Heart left ventricle (tissue), 16 donors: ENCODE measurements around the gene OR2V1. TPM values are rescaled to one million over a fixed set of nuclear protein-coding genes. Genes with fewer than 3 reads are reported as not detected.
"Not testable (repeated sequence)": the region's sequence is repeated elsewhere in the genome, so short reads cannot be mapped to it uniquely, and the experiment has no call there.

ENCODE experiments used
- ATAC-seq, 4 donors: fragments of 200-7000 bp; cut with Tn5 transposase; one replicate each; pipeline ENCODE4 v1.9.1; 2020 to 2022; ENCODE audit warnings: moderate library complexity in 4 of 4, mild to moderate bottlenecking in 3 of 4, moderate number of reproducible peaks in 1 of 4
- DNase-seq, 5 donors: peaks; one replicate each; pipeline ENCODE4 v3.0.0-alpha.2; 2020
- H3K27ac ChIP-seq, 12 donors: fragments of 200-600 bp; sonication (generic) in 4 of 12; one replicate each; pipeline versions ENCODE4 v1.5.0 to v1.8.0; 2016 to 2022; ENCODE audit warnings: mild to moderate bottlenecking in 2 of 12
- H3K27me3 ChIP-seq, 9 donors: fragments of 200-600 bp; sonication (generic) in 2 of 9; one replicate each; pipeline versions ENCODE4 v1.5.1 to v1.8.0; 2016 to 2022; ENCODE audit warnings: mild to moderate bottlenecking in 3 of 9
- H3K36me3 ChIP-seq, 9 donors: fragments of 200-600 bp; sonication (generic) in 2 of 9; one replicate each; pipeline versions ENCODE4 v1.5.0 to v1.8.0; 2018 to 2022; ENCODE audit warnings: mild to moderate bottlenecking in 2 of 9
- H3K4me1 ChIP-seq, 12 donors: fragments of 200-600 bp; sonication (generic) in 4 of 12; one replicate each; pipeline versions ENCODE4 v1.5.0 to v1.8.0; 2016 to 2022; ENCODE audit warnings: mild to moderate bottlenecking in 3 of 12
- H3K4me3 ChIP-seq, 12 donors: fragments of 200-600 bp; sonication (generic) in 4 of 12; one replicate each; pipeline versions ENCODE4 v1.5.0 to v1.8.0; 2017 to 2022; ENCODE audit warnings: mild to moderate bottlenecking in 9 of 12, moderate library complexity in 4 of 12
- H3K9me3 ChIP-seq, 12 donors: fragments of 200-600 bp; sonication (generic) in 4 of 12; one replicate each; pipeline versions ENCODE4 v1.5.0 to v1.8.0; 2016 to 2022; ENCODE audit warnings: mild to moderate bottlenecking in 1 of 12
- POLR2A ChIP-seq, 2 donors: fragments of 450-650 bp; IDR thresholded peaks; one replicate each; pipeline ENCODE4 v1.6.1; 2017; ENCODE audit warnings: antibody characterized with exemption in 2 of 2, mild to moderate bottlenecking in 2 of 2, moderate library complexity in 2 of 2
- WGBS, 4 donors: extraction: QIAGEN DNeasy Blood & Tissue Kit in 2 of 4; methylation state at CpG; one replicate each; pipeline versions ENCODE4 v1.1.5 to v1.1.7; 2013 to 2018; 5-methylcytosine and 5-hydroxymethylcytosine counted together
- intact Hi-C, 10 donors: fragments of 100-400 bp; cut with DNase I; formaldehyde crosslinking; loops; one replicate each; pipeline versions ENCODE4 v1.11.1 to v1.14.2; 2022
- polyA plus RNA-seq, 2 donors: library from polyadenylated mRNA; stranded (reverse); fragments of 200-250 nt; gene quantifications; one replicate each; pipeline ENCODE4 v1.2.3, GENCODE V29; 2013
- total RNA-seq, 9 donors: library from RNA; depleted of rRNA in 2 of 9; stranded (reverse); fragments of >200 nt in 2 of 9; fragmentation: NEBNext Ultra II Directional in 3 of 9; extraction: Animal tissue kit (Norgen Biotek cat#: 25700) in 3 of 9; gene quantifications; one replicate each; pipeline versions ENCODE4 v1.1.0 to v1.2.4, GENCODE V29; 2016 to 2023
- TF ChIP-seq, protein P1 (sequence below), 12 donors: fragments of 200-600 bp; sonication (generic) in 4 of 12; IDR thresholded peaks; one replicate each; pipeline versions ENCODE4 v1.5.0 to v1.8.0; 2018 to 2022; ENCODE audit warnings: antibody characterized with exemption in 12 of 12, mild to moderate bottlenecking in 5 of 12
- donor health status: ischemic (EF 13 %, LVEDD 7.1; RV severe dilation, severe dysfunction).
- donor health status: healthy with polysubstance abuse.
- donor health status: DM: no; HTN: yes; CAD: no.
- donor health status: DM: no; HTN: no; CAD: no.
- donor health status: ischemic (EF 25% LVEDD 6.9; RV normal size, moderate dysfunction).
- donor health status: ischemic (EF 25% LVEDD 5.7; RV mildly dilated, moderate dysfunction).
- donor health status: healthy.
- donor health status: DM: yes; HTN: yes; CAD: no.
- donor health status: ischemic (EF 35%, LVEDD 5.7; RV mildly dilated, moderate dysfunction).
- donor health status: nonischemic (EF 11% LVEDD 7.7; RV severe dilation, severe dysfunction).
- donor health status: DM: yes; HTN: yes; CAD: no.
- donor health status: PGD.
- donor health status: ischemic (EF 29% LVEDD 5.4; RV normal size, mild dysfunction).
- donor health status: nonischemic (EF 23%, LVEDD 6.1; RV moderate dilation, normal function).

OR2V1 gene
- total and polyA plus RNA-seq, 11 donors, result not detected

DNA sequence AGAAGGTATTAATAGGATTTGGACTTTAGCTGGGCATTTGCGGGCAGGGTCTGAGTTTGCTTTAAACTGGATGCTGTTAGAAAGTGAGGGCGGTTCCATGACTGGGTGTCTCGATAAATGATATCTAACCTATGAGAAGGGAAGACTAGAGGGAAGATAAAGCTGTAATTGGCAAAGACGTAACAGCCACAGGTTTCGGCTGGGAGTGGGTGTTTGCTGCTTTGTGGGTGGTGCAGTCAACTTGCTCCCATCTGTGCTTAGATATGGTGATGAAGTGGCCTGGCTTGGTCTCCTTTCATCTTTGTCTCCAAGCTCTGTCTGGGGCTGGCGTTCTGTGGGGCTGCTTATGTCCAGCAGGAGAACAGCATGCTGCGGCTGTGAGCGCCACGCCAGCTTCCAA lies 23.3 kb downstream of the OR2V1 start:
- WGBS, 4 donors, result 66 to 79% (median 74%) methylated on average over 9 of the region's 9 CpGs
- H3K27ac ChIP-seq, result no peak overlapping the region
- H3K4me1 ChIP-seq, result no peaks in the 10 kb centered on the region
- no peaks in the 10 kb centered on the region for H3K36me3 ChIP-seq
- H3K27me3 ChIP-seq, result peaks cover 7 to 84% (median 54%) of the 10 kb centered on the region in 9 donors
- ATAC-seq (no peak), DNase-seq (no peak)
- H3K4me3 ChIP-seq, result no peak overlapping the region
- no peak for TF ChIP-seq POLR2A (IDR thresholded peaks at IDR 0.05)
- TF ChIP-seq, protein P1, sequence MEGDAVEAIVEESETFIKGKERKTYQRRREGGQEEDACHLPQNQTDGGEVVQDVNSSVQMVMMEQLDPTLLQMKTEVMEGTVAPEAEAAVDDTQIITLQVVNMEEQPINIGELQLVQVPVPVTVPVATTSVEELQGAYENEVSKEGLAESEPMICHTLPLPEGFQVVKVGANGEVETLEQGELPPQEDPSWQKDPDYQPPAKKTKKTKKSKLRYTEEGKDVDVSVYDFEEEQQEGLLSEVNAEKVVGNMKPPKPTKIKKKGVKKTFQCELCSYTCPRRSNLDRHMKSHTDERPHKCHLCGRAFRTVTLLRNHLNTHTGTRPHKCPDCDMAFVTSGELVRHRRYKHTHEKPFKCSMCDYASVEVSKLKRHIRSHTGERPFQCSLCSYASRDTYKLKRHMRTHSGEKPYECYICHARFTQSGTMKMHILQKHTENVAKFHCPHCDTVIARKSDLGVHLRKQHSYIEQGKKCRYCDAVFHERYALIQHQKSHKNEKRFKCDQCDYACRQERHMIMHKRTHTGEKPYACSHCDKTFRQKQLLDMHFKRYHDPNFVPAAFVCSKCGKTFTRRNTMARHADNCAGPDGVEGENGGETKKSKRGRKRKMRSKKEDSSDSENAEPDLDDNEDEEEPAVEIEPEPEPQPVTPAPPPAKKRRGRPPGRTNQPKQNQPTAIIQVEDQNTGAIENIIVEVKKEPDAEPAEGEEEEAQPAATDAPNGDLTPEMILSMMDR (IDR thresholded peaks at IDR 0.05), result no peak
- intact Hi-C loops, result no loop called here
- H3K9me3 ChIP-seq, result no peaks in the 10 kb centered on the region

DNA sequence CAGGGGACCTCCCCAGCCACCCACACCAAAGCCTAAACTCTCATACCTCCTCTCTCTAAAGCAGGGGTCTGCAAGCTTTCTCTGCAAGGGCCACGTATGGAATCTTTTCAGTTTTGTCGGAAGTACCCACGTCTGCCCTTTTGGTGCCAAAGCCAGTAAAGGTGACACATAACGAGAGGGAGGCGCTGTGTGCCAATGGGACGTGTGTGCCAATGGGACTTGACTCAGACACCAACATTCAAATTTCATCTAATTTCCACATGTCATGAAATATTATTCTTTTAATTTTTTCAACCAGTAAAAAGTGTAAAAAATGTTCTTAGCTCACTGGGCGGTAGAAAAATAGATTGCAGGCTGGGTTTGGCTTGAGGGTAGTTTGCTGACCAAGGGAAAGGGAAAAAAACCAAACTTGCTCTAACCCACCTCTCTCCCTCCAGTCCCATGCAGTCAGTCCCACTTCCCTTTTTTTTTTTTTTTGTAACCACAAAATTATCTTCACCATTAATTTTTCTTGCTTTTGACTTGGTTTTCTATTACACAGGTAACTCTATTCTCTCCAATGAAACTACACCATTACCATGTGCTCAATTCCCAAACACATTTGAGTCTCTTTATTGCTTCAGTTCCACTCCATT lies 25.5 kb downstream of the OR2V1 start:
- Histone ChIP-seq H3K4me3 (no peak overlapping the region), H3K27me3 (peaks cover 7 to 64% (median 47%) of the 10 kb centered on the region in 9 donors), H3K27ac (no peak overlapping the region), H3K36me3 (no peaks in the 10 kb centered on the region), H3K4me1 (peaks cover 0 to under 1% (median 0%) of the 10 kb centered on the region in 12 donors), H3K9me3 (no peaks in the 10 kb centered on the region)
- ATAC-seq (no peak), DNase-seq (no peak)
- intact Hi-C loops, result no loop called here
- TF ChIP-seq, protein P1 (IDR thresholded peaks at IDR 0.05), result no peak
- TF ChIP-seq POLR2A (IDR thresholded peaks at IDR 0.05), result no peak
- WGBS, 4 donors, result 38 to 88% (median 65%) methylated on average over 7 of the region's 7 CpGs

DNA sequence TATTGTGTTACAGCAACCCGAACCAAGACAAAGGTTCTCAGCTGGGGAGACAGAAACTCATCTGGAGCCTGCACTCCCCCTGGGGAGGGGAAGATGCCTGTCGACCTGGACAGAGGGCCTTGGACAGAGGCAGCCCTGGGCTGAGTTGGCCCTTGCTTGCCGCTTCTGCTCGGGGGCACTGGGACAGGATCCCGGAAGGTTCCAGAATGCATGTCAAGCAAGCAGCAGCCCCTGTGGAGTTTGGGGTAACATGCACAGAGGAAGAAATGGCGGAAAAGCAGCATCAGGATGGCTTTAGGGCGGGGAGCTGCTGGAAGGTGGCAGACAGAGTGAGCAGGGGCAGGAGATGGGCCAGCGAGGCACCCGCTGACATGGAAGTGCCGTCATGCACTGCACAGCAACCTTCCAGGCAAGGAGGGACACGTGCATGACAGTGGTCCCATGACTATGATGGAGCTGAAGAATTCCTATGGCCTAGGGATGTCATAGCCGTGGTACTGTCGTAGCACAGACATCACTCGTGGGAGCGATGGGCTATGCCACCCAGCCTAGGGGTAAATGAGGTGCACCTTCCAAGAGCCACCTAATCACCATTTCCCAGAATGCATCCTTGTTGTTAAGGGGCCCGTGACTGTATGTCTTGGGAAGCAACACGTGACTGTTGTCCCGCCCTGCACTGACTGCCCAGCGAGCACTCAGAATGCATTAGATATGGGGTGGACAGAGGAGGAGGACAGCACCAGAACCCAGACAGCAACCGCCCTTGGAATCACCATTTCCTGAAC lies 26.2 kb downstream of the OR2V1 start:
- ATAC-seq, intact Hi-C loops, H3K36me3 ChIP-seq, H3K9me3 ChIP-seq, H3K4me1 ChIP-seq, H3K4me3 ChIP-seq, H3K27ac ChIP-seq: not testable (repeated sequence)
- peaks cover 7 to 64% (median 49%) of the 10 kb centered on the region in 9 donors for H3K27me3 ChIP-seq
- 27 to 72% (median 44%) methylated on average over 9 to 20 of the region's 20 CpGs for WGBS, 4 donors
- peak in 1 of 5 donors; percentile 2 for DNase-seq

DNA sequence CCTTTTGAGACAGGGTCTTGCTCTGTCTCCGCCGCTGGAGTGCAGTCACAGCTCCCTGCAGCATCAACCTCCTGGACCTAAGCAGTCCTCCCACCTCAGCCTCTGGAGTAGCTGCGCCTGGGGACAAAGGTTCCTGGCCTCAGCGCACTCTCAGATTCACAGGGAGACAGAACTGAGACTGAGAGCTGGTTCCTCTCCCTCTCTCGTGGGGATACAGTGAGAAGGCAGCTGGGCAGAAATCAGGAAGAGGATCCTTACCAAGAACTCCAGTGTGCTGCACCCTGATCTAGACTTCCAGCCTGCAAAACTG lies 26.8 kb downstream of the OR2V1 start:
- 5 to 19% (median 10%) methylated on average over 5 of the region's 5 CpGs for WGBS, 4 donors
- DNase-seq, H3K4me1 ChIP-seq, intact Hi-C loops, H3K27ac ChIP-seq, H3K4me3 ChIP-seq, H3K9me3 ChIP-seq, H3K36me3 ChIP-seq: not testable (repeated sequence)
- peak in 1 of 4 donors; percentile 23 for ATAC-seq
- H3K27me3 ChIP-seq, result peaks cover 11 to 64% (median 49%) of the 10 kb centered on the region in 9 donors

DNA sequence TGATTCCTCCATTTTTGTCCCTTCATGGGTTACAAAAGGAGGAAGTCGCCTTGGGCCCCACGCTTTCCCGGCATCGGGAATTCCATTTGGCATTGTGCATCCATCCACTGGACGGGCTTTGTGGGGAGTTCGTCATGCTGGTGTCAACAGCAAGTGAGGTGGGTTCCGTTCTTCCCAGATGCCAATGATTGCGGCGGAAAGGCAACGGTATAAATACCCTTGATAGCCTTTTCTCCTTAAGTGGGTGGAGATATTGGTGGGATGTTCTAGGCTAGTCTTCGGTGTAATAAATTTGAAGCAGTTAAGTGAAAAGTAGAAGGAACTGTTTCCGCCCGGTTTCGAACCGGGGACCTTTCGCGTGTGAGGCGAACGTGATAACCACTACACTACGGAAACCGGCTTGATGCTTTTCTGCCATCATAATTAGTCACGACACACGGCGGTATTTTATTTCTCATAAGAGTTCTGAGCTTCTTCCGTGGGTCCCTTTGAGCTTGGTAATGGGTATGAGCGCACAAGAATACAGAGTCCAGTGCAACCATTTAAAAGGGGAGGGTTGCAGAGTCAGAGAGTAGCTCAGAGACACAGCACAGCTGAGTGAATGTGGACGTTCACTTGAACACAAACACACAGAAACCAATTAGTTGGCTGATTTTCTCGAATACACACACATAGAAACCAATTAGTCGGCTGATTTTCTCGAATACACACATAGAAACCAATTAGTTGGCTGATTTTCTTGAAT lies 28.9 kb downstream of the OR2V1 start:
- WGBS, 4 donors, result no CpG with 5 or more reads among the region's 30 CpGs

DNA sequence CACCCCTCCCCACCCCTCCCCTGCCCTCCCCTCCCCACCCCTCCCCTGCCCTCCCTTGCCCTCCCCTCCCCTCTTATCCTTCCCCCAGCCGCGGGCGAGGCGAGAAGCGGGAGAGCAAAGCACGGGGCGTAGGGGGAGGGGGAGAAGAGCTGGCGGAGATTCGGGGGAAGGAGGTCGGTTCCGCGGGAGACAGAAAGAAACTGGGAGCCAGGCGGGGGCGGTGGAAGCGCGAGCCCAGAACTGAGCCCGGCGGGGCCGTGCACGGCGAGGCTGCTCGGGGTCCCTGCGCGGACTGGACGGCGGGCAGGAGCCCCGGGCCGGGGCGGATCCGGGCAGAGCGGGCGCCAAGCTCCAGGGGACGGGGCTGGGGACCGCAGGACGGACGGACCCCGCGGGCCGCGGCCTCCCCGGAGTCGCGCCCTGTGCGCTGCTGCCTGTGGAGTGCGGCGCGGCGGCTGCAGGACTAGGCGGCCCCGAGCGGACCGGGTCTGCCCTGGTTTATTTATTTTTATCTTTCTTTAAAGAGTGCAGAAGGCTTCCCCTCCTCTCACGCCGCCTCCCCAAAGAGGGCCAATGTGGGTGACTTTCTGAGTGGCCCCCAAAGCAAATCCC lies 29.8 kb downstream of the OR2V1 start:
- 1% methylated on average over 13 of the region's 54 CpGs; no CpG with 5 or more reads in 3 of the 4 donors for WGBS, 4 donors
- H3K4me1 ChIP-seq, H3K36me3 ChIP-seq, intact Hi-C loops, H3K27ac ChIP-seq, DNase-seq, H3K9me3 ChIP-seq: not testable (repeated sequence)
- Histone ChIP-seq H3K4me3 (peak overlapping the region in 1 of 12 donors; percentile 26), H3K27me3 (peaks cover 7 to 38% (median 29%) of the 10 kb centered on the region in 9 donors)
- ATAC-seq, result peak in 1 of 4 donors; percentile 33

More for the DNA sequence above, 28.9 kb downstream of the OR2V1 start:
- H3K36me3 ChIP-seq, H3K27ac ChIP-seq, H3K4me3 ChIP-seq, H3K9me3 ChIP-seq, ATAC-seq, DNase-seq, H3K4me1 ChIP-seq, intact Hi-C loops: not testable (repeated sequence)
- peaks cover 7 to 47% (median 36%) of the 10 kb centered on the region in 9 donors for H3K27me3 ChIP-seq
